GM12878 (cell line): ENCODE measurements around the gene THSD4.

Source experiments
- EZH2 ChIP-seq: IDR thresholded peaks from 2 replicates; pipeline ENCODE4 v1.6.1; 2012; ENCODE audit warnings: low read depth, mild to moderate bottlenecking, control low read depth, inconsistent platforms, low read length, borderline replicate concordance; ENCODE audit not compliant: control insufficient read depth
- NR2C1 ChIP-seq: fragments of 450-650 bp; IDR thresholded peaks from 2 replicates; pipeline ENCODE4 v1.6.1; 2017; ENCODE audit warnings: antibody characterized with exemption, mild to moderate bottlenecking, moderate library complexity
- TF ChIP-seq, protein P1 (sequence below): fragments of 450-650 bp; formaldehyde crosslinking; IDR thresholded peaks from 2 replicates; pipeline ENCODE4 v1.4.0; 2020; ENCODE audit warnings: mild to moderate bottlenecking, moderate library complexity

DNA sequence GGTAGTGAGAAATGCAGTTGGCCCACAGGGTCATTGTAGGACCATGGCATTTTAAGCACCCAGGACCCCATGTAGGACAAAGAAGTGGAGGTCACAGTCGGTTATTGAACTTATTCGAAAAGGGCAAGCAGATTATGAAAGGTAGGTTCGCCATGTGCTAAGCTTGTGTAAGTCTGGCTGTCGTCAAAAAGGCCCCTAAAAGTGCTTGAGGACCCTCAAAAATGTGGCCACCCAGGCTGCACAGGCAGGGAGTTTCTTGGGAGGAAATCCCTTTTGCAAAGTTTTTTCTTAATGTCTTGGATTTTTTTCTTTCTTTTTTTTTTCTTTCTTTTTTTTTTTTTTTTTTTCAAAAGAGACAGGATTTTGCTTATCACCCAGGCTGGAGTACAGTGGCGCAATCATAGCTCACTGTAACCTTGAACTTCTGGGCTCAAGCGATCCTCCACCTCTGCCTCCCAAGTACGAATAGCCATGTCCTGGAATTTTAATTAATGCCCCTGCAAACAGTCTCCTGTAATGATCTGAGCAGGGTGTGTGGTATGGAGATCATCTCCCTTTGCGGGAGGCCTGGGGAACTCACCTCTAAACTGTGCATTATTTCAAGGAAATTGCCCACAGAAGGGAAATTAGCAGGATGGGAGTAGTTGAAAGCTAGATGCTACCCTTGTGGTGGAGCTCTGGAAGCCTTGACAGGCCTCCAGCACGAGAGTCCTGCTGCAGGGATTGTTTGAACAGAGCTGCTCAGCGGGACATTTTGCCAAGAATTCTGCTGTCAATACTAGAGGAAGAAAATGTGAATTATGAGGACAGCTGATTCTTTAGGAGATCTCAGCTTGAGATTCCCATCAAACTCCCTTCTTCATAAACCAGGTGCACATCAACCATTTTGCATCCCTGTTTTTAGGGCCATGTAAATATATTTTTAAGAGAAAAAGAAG lies 28.4 kb downstream of the THSD4 start:
- TF ChIP-seq, protein P1, sequence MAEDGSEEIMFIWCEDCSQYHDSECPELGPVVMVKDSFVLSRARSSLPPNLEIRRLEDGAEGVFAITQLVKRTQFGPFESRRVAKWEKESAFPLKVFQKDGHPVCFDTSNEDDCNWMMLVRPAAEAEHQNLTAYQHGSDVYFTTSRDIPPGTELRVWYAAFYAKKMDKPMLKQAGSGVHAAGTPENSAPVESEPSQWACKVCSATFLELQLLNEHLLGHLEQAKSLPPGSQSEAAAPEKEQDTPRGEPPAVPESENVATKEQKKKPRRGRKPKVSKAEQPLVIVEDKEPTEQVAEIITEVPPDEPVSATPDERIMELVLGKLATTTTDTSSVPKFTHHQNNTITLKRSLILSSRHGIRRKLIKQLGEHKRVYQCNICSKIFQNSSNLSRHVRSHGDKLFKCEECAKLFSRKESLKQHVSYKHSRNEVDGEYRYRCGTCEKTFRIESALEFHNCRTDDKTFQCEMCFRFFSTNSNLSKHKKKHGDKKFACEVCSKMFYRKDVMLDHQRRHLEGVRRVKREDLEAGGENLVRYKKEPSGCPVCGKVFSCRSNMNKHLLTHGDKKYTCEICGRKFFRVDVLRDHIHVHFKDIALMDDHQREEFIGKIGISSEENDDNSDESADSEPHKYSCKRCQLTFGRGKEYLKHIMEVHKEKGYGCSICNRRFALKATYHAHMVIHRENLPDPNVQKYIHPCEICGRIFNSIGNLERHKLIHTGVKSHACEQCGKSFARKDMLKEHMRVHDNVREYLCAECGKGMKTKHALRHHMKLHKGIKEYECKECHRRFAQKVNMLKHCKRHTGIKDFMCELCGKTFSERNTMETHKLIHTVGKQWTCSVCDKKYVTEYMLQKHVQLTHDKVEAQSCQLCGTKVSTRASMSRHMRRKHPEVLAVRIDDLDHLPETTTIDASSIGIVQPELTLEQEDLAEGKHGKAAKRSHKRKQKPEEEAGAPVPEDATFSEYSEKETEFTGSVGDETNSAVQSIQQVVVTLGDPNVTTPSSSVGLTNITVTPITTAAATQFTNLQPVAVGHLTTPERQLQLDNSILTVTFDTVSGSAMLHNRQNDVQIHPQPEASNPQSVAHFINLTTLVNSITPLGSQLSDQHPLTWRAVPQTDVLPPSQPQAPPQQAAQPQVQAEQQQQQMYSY (CRISPR knock-in tag) = no peak
- TF ChIP-seq EZH2 (no peak), NR2C1 (no peak)
